Peyer's patch (tissue), 4 donors: ENCODE results near the gene FAM180A.

Source experiments
- POLR2A ChIP-seq, 2 donors: fragments of 450-650 bp; IDR thresholded peaks; one replicate each; pipeline ENCODE4 v1.5.1; 2017; ENCODE audit warnings: antibody characterized with exemption in 2 of 2, mild to moderate bottlenecking in 2 of 2, moderate library complexity in 2 of 2
- TF ChIP-seq, protein P1 (sequence below), 6 experiments: fragments of 450-650 bp in 4 of 6; fragments of 200-600 bp in 2 of 6; sonication (generic) in 1 of 6; IDR thresholded peaks; one replicate each; pipeline ENCODE4 v1.5.1; 2017 to 2019; ENCODE audit warnings: antibody characterized with exemption in 6 of 6, mild to moderate bottlenecking in 3 of 6, moderate library complexity in 1 of 6

DNA sequence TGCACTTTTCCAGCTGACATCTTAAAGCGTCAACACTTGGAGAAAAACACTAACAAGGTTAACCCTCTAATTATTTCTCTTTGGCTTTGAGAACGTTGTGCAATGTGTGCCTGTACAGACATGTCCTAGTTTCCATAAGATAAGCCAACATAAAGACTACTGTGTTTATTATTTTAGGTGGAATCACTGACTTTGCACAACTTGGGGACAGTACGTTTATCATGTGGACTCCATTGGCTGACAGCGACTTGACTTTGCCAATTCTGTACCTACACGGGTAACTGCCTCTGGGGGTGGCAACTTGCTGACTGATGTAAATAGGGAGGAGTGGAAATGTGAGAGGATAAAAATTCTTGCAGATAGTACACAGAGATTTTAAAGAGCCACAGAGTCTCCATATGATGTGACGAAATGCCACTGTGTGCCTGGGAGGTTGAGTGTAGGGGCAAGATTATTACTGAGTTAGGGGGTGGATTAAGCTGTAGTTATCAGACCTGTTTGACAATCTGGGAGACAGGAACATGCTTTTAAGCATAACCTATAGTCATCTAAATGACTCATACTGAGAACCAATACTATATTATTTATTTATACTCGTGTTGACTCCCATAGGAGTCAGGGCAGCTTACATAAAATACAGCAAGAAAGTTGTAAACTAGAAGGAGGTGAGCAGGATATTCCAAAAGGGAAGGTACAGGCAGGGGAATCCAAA is 41.6 kb downstream of the FAM180A start:
- TF ChIP-seq POLR2A (IDR thresholded peaks at IDR 0.05), result no peak
- TF ChIP-seq, protein P1, sequence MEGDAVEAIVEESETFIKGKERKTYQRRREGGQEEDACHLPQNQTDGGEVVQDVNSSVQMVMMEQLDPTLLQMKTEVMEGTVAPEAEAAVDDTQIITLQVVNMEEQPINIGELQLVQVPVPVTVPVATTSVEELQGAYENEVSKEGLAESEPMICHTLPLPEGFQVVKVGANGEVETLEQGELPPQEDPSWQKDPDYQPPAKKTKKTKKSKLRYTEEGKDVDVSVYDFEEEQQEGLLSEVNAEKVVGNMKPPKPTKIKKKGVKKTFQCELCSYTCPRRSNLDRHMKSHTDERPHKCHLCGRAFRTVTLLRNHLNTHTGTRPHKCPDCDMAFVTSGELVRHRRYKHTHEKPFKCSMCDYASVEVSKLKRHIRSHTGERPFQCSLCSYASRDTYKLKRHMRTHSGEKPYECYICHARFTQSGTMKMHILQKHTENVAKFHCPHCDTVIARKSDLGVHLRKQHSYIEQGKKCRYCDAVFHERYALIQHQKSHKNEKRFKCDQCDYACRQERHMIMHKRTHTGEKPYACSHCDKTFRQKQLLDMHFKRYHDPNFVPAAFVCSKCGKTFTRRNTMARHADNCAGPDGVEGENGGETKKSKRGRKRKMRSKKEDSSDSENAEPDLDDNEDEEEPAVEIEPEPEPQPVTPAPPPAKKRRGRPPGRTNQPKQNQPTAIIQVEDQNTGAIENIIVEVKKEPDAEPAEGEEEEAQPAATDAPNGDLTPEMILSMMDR (IDR thresholded peaks at IDR 0.05), result no peak
